ENCODE measurements around the gene ATP10A.

Gene ATP10A

DNA sequence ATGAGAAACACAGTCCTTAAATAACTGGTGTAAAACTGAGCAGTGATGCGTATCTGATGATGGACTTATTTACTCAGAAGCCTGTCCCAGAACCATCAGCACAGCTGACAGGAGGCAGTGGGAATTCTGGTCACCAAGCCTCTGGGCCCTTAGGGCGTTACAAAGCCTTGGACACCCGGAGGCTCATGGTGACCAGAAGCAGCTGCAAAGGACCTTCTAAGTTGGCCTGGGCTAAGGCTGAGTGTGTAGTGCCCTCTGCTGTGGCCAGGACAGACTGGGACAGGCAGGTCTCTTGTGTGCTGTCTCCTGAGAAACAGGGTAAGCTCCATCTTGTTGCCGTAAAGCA lies 168.9 kb downstream of the ATP10A start:
- no peak for DNase-seq

GRCh38 chr15:25693321-25694238 lies 169.5 kb downstream of the ATP10A start:
- peak in 1 of 4 experiments; percentile 20 for DNase-seq

DNA sequence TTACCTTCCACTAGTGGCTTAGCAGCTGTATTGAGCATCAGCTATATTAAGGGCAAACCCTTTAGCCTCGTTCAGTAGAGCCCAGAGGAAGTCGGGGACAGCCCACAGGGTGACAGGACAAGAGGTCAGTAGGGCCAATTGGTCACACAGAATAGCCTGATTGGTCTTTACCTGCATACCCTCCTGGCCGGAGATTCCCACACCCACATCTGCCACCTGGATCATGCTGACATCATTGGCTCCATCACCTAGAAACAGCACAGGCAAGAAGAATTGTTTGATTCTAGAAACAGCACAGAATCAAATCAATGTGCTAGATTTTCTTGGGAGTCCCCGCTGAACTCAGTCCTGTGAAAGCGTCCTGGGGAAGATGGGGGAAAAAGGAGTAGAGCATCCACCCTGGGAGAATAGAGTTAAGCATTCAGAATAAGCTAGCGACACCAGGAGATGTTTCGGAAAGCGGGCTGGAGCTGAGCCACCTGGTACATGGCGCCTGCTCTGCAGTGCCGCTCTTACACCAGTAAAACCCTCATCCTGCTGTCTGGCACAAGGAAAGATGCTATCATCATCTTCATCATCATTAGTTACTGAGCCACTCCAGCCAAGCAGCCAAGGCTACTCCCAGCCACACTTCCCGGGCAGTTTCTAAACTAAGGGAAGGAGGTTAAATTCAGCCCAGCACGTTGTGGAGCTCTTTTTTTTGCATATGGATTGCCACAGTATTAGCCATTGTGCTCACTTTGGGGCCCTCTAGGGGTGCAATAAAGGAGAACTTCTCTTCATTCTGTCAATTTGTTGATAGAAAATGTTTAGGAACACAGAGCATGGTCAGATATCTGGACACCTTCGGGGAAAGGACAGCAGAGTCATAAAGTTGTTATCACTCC lies 171.3 kb downstream of the ATP10A start:
- no peak for DNase-seq

DNA sequence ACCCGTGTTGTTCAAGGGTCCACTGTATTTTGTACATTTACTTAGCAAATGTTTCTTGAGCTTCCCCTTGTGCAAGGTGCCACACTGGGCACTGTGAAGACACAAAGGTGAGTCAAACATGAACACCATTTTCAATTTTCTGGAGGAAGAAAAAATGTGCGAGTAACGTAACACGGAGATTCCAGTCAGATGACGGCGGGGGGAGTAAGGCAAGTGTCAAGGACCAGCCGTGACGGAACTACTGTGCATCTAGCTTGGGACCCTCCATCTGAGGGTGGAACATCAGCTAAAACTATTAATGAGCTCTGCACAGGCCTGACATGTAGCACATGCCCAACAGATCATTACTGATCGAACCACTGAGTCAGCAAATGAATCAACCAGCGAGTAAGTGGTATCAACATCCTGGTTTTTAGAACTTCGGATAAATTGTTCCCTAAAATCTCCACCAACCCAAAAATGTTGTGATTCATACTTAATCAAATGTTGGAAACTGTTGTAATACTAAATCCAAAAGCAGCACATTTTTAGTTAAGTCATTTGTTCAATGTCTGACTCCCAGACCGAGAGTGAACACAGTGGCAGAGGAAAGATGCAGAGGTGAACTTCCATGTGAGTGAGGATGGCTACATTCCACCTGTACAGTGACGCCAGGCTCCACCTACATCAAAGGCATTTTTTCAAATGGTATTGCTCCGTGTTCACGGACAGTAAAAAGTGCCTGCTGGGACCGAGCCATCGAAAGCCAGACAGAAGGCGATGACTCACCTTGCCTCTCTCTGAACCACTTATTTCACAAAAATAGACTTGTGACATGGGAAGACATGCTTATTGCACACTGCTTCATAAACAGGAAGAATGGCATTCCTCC lies 172.2 kb downstream of the ATP10A start:
- DNase-seq = no peak

DNA sequence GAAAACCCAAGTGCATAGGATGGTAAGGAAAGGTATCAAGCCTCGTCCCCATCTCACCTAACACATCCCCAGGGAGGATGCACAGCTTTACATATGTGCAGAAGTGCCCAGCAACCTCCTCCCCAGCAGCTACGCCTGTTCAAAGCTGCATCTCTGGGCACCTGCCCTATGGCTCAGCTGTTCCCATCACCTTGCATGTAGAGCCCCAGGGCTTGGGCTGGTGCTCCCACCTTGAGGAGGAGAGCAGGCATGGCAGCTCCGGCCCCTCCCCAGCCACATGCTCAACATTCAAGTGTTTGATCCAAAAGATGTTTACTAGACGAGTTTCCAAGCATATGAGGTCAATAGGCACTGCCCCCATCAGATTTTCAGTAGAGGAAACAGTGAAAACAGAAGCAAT lies 173.5 kb downstream of the ATP10A start:
- DNase-seq = no peak

GRCh38 chr15:25688166-25688565 lies 175.0 kb downstream of the ATP10A start:
- DNase-seq = no peak

- no peak for DNase-seq
Measured at GRCh38 chr15:25687689-25688088, 175.4 kb downstream of the ATP10A start.

- DNase-seq = no peak
Measured at GRCh38 chr15:25687276-25687675, 175.9 kb downstream of the ATP10A start.

DNA sequence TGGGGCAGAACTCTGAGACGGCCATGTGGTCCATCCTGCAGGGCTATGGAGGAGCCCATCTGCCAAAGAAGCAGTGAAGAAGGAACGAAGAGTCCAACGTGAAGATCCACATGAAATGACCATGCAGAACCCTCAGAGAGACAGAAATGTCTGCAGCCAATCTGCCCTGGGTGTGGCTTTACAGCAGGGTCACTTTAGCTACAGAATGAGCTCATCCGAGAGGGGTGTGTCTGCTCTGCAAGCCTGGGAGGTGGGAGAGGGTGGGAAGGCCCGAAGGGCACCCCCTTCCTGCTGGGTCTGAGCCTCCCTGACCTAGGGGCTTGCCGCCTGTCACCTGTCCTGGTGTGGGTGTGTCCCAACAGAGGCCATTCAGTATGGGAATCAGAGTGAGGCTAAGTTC lies 176.3 kb downstream of the ATP10A start:
- DNase-seq = no peak

- no peak for DNase-seq
Measured at GRCh38 chr15:25684521-25685431, 178.4 kb downstream of the ATP10A start.

DNA sequence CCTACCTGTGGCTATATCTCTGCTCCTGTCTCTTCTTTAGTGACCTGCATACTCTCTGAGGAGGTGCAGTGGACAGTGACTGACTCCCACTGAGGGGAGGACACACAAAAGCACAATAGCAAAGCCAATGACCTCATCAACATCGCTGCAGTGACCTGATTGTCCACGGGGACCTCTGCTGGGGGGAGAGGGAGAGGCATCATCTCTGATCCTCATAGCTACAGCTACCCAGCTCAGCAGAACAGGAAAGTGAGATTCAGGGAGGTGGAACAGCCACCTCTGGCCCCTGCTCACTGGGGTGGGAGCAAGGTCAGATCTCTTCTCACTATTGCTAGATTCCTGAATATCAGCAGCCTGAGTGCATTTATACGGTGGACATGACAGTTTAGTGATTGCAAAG lies 179.2 kb downstream of the ATP10A start:
- DNase-seq = no peak

DNA sequence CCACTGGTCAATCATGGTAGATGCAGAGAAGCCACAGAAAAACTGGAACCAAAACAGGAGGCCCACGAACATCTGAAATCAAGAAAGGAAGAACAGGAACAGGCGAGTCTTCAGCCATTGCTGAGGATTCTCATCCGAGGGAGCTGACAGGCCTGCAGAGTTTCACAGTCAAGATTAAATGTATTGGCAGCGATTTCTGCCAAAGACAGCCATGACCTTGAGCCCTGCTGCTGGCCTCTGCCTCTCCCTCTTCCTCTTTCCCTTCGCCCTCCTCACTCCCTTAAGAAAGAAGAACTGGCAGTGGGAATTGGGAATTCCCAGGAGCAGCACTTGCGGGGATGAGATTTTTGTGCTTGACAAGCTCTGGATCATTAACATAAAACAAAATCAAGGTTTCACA lies 179.7 kb downstream of the ATP10A start:
- DNase-seq = no peak

DNA sequence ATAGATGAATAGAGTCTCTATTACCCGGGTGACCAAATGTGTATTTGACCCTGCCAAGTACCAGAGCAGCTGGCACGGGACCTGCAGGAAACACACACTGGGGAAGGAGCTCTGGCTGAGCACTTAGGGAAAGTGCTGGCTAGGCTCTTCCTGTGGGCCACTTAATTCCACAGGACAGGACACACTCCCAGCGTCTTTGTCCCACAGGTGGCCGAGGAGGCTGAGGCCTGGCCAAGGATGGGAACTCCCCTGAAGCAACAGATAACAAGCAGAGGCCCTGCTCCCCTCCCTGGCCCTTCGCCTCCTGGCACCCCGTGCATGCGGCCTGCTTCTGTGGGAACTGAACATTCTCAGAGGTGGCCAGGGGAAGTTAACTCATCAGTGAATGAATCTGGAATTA lies 180.8 kb downstream of the ATP10A start:
- DNase-seq = no peak

DNA sequence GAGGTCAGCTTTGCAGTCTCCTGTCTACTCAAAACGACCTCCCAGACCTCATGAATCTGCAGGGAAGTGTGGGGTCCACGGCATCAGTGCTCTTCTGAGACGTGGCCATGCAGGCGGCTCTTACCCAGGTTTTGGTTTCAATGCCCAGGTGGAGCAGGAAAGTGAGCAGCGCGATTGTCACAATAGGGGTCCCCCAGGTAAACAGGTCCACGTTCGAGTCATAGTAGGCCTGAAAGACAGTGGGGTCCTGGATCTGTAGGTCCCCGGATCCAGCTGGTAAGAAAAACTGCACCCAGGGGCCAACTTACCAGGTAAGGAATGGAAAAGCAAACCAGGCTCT lies 182.5 kb downstream of the ATP10A start:
- no peak for DNase-seq

DNA sequence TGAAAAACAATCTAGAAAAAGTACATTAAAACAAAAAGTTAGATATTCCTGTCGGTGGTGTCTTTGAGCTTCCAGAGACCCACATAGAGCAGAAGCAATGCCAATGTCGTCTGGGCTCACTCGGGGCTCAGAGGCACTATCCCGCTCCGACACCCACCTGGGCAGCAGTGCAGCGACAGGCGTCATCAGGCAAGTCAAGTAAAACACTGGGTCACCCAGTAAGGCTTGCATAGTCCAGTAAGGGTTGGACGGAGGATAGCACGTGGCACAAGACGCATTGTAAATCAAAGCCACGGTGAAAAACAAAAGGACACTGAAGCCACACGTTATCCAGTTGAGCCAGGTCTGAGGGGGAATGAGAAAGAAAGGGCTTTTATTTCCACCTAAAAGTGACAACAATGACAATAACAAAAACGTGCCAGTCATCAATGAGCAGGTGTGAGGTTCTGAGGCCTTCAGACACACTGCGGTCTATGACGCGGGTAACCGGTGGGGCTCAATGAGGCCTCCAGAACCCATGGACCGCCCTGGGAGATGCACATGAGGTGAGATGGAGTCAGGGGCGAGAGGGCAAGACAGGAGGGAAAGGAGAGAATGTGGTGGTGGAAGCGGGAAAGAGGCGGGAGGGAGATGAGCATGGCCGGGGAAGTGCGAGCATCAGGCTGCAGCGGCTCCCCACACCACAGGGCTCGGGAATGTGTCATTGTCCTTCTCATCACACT lies 183.0 kb downstream of the ATP10A start:
- DNase-seq = no peak

- no peak for DNase-seq
Measured at GRCh38 chr15:25679492-25679891, 183.6 kb downstream of the ATP10A start.

- no peak for DNase-seq
Measured at GRCh38 chr15:25678500-25678855, 184.6 kb downstream of the ATP10A start.

DNA sequence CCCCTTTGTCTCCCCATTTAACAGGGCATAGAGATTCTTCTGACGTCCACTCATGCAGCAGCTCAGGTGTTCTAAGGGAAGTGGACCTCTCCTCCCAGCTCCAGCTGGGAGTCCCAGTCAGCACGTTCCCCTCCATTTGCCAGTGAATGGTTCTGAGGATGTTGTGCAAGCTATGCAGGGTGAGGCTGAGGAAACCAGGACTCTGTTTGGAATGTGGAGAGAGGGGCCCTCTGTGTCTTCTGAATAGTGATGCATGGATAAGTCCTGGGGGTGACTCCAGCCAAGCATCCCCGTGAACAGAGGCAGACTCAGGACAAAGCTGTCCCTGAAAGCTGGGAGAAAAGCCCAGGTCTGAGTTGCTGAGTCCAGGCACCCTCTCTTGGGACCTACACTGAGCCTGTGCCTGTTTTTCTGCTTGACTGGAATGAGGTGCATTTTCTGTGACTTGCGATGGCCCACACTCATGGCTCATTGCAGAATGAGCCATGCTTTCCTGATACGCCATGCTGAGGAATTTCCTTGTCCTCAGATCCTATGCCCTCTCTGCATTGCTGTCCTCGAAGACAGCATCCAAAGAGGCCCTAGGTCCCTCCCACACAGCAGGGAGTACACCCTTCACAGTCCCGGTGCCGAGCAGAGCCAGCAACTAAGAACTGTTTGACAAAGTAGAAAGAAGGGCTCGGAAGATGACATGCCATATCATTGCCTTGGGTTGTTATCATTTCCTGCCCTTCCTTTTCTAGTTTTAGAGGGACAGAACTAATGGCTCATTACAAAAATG lies 185.2 kb downstream of the ATP10A start:
- DNase-seq = no peak

GRCh38 chr15:25676070-25676469 lies 187.1 kb downstream of the ATP10A start:
- no peak for DNase-seq

GRCh38 chr15:25675396-25675795 lies 187.7 kb downstream of the ATP10A start:
- DNase-seq = no peak

DNA sequence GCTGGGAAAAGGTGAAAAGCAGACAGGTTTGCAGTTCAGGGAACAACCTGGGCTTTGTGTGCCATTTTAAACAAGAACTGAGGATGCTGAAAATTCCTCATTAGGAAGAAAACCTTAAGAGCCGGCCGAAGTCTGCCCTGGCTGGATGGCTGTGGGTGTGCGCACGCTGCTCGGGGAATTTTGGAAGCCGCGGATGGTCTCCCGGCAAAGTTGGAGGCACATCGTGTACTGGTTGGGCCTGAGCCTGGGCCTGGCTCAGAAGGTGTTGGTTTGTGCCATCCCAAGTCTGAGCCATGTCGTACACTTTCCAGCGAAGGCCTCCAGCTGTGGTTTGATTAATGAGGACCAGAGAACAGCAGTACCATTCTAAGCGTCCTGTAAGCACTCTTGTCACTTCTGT lies 188.2 kb downstream of the ATP10A start:
- no peak for DNase-seq

Data from activated naive CD4-positive, alpha-beta T cell (primary cell).